Measurements from ENCODE around the gene DOK4.

DNA sequence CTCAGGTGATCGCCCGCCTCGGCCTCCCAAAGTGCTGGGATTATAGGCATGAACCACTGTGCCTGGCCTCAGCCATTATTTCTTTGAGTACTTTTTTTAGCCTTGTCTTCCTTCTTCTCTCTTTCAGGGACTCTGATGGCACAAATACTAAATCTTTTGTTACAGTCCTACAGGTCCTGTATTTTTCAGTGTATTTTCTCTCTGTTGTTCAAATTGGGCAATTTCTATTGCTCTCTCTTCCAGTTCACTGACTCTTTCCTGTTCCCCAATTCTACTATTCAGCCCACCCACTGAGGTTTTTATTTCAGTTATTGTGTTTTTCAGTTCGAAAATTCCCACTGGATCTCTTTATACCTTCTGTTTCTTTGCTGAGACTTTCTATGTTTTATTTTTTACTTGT lies 7.5 kb upstream of the DOK4 start:
- no peak for TF ChIP-seq POLR2AphosphoS5 (IDR thresholded peaks at IDR 0.05; ENCODE audit: low read depth, low read length)
- TF ChIP-seq CTCF (IDR thresholded peaks at IDR 0.05): no peak

Measured in Panc1 (cell line).